HepG2 (cell line): ENCODE measurements around the gene GRIA3. TPM values are rescaled to one million over a fixed set of nuclear protein-coding genes. Genes with fewer than 3 reads are reported as not detected.

Source experiments
- ATAC-seq: fragments of 200-7000 bp; cut with Tn5 transposase; 3 replicates; pipeline ENCODE4 v1.9.1; 2020; ENCODE audit warnings: mild to moderate bottlenecking, moderate library complexity
- BruUV-seq: library from RNA; stranded (reverse); fragments of 400-500 nt; replicated peaks from 2 replicates; lab custom pipeline; 2021; lab: Mats Ljungman, UMichigan
- CTCF ChIA-PET: fragments of 300-600 bp; formaldehyde crosslinking; extraction: SDS; loops from one replicate; lab custom pipeline; 2021; ENCODE audit warnings: low total read pairs, inconsistent platforms, low intra/inter-chr PET ratio; lab: Yijun Ruan, JAX
- POLR2A ChIA-PET: fragments of 350-600 bp; sonication (Branson Sonifier 250); formaldehyde crosslinking; loops from one replicate; lab custom pipeline; 2020; ENCODE audit warnings: antibody characterized with exemption, inconsistent platforms; lab: Yijun Ruan, JAX
- DNase-seq: peaks from one replicate; pipeline ENCODE4 v3.0.0-alpha.2; 2015; ENCODE audit warnings: low spot score
- FAIRE-seq: peaks from 3 replicates; lab custom pipeline; 2011; peaks lifted over from hg19 to GRCh38; lab: Jason Lieb, UNC
- H2AFZ ChIP-seq: one replicate; pipeline ENCODE4 v1.6.1; 2011; ENCODE audit warnings: low read length, inconsistent platforms
- H3K27ac ChIP-seq: fragments of 300-600 bp; 3 replicates; pipeline ENCODE4 v1.8.0; 2011; ENCODE audit warnings: mixed run types, mild to moderate bottlenecking, mixed read lengths, low read length, inconsistent platforms; ENCODE audit not compliant: insufficient read depth; ENCODE audit errors: extremely low read length
- H3K27me3 ChIP-seq, 2 experiments: fragments of 200-600 bp in 1 of 2; 2 replicates in 1 of 2; 3 replicates in 1 of 2; pipeline versions ENCODE4 v1.6.0 to v1.8.0; 2011; ENCODE audit warnings: low read length in 2 of 2, mild to moderate bottlenecking in 2 of 2, moderate library complexity in 2 of 2, inconsistent platforms in 1 of 2; ENCODE audit not compliant: insufficient read depth in 2 of 2, control insufficient read depth in 1 of 2
- H3K36me3 ChIP-seq, 2 experiments: fragments of 200-600 bp in 1 of 2; replicated peaks in 1 of 2; 2 replicates in 1 of 2; 3 replicates in 1 of 2; pipeline versions ENCODE4 v1.5.1 to v1.8.0; 2011; ENCODE audit warnings: low read length in 2 of 2, inconsistent platforms in 1 of 2; ENCODE audit not compliant: insufficient read depth in 2 of 2, control insufficient read depth in 1 of 2
- H3K4me1 ChIP-seq: 2 replicates; pipeline ENCODE4 v1.5.1; 2012; ENCODE audit warnings: low read length, inconsistent platforms; ENCODE audit not compliant: insufficient read depth
- H3K4me2 ChIP-seq: 2 replicates; pipeline ENCODE4 v1.6.0; 2011; ENCODE audit warnings: low read depth, low read length, inconsistent platforms
- H3K4me3 ChIP-seq, 3 experiments: fragments of 200-600 bp in 1 of 3; sonication (generic), shearing (Covaris generic) in 1 of 3; replicated peaks in 1 of 3; 2 replicates each; pipeline ENCODE4 v1.5.1; 2011 to 2016; ENCODE audit warnings: low read length in 3 of 3, inconsistent platforms in 2 of 3, low read depth in 2 of 3, mild to moderate bottlenecking in 2 of 3, control low read depth in 1 of 3, mixed read lengths in 1 of 3; ENCODE audit not compliant: insufficient read depth in 1 of 3
- H3K79me2 ChIP-seq: one replicate; pipeline ENCODE4 v1.6.1; 2011; ENCODE audit warnings: low read length, inconsistent platforms; ENCODE audit not compliant: insufficient read depth
- H3K9ac ChIP-seq: 2 replicates; pipeline ENCODE4 v1.6.0; 2011; ENCODE audit warnings: mild to moderate bottlenecking, low read depth, low read length, inconsistent platforms; ENCODE audit not compliant: insufficient read depth
- H3K9me3 ChIP-seq: 2 replicates; pipeline ENCODE4 v1.5.1; 2012; ENCODE audit warnings: mild to moderate bottlenecking, low read length
- H4K20me1 ChIP-seq: 2 replicates; pipeline ENCODE4 v1.6.0; 2011; ENCODE audit warnings: inconsistent platforms, mild to moderate bottlenecking, low read length, moderate library complexity; ENCODE audit not compliant: insufficient read depth
- CCAR2 ChIP-seq: fragments of 200-400 bp; formaldehyde crosslinking; optimal IDR thresholded peaks from 2 replicates; pipeline ENCODE3; 2018; ENCODE audit warnings: low read depth, mild to moderate bottlenecking, low read length, moderate library complexity
- FOXA1 ChIP-seq, 2 experiments: fragments of 450-650 bp in 1 of 2; sonication (generic) in 1 of 2; formaldehyde crosslinking in 1 of 2; IDR thresholded peaks; 2 replicates each; pipeline versions ENCODE4 v1.4.0 to v1.6.1; 2016 to 2020; ENCODE audit warnings: missing genetic modification reagents in 1 of 2
- MAZ ChIP-seq, 2 experiments: sonication (generic) in 1 of 2; formaldehyde crosslinking in 1 of 2; IDR thresholded peaks; 2 replicates each; pipeline versions ENCODE4 v1.5.0 to v1.6.1; 2012 to 2020; ENCODE audit warnings: low read depth in 2 of 2, mild to moderate bottlenecking in 2 of 2, borderline replicate concordance in 1 of 2, improper control_type of control experiment in 1 of 2, low read length in 1 of 2, missing genetic modification reagents in 1 of 2, moderate library complexity in 1 of 2
- NKX3-1 ChIP-seq: sonication (generic); formaldehyde crosslinking; IDR thresholded peaks from 2 replicates; pipeline ENCODE4 v1.5.0; 2020; ENCODE audit warnings: missing genetic modification reagents
- NR3C1 ChIP-seq: sonication (generic); formaldehyde crosslinking; IDR thresholded peaks from 2 replicates; pipeline ENCODE4 v1.4.0; 2020; ENCODE audit warnings: missing genetic modification reagents
- PHF21A ChIP-seq: sonication (generic); formaldehyde crosslinking; IDR thresholded peaks from 2 replicates; pipeline ENCODE4 v1.5.0; 2020; ENCODE audit warnings: mild to moderate bottlenecking, missing genetic modification reagents
- SIX4 ChIP-seq: sonication (generic); formaldehyde crosslinking; IDR thresholded peaks from 2 replicates; pipeline ENCODE4 v1.4.0; 2020; ENCODE audit warnings: missing genetic modification reagents
- TEAD3 ChIP-seq: optimal IDR thresholded peaks from 2 replicates; pipeline ENCODE3; 2016; ENCODE audit warnings: borderline replicate concordance
- ZMAT5 ChIP-seq: sonication (generic); formaldehyde crosslinking; IDR thresholded peaks from 2 replicates; pipeline ENCODE4 v1.5.0; 2020; ENCODE audit warnings: mild to moderate bottlenecking, low read depth, missing genetic modification reagents, borderline replicate concordance
- ZNF282 ChIP-seq: fragments of 450-650 bp; IDR thresholded peaks from 2 replicates; pipeline ENCODE4 v1.6.1; 2018; ENCODE audit not compliant: partially characterized antibody
- ZNF710 ChIP-seq: sonication (generic); formaldehyde crosslinking; IDR thresholded peaks from 2 replicates; pipeline ENCODE4 v1.5.0; 2020; ENCODE audit warnings: mild to moderate bottlenecking, missing genetic modification reagents, borderline replicate concordance
- WGBS: methylation state at CpG from one replicate; pipeline ENCODE4 v1.1.6; 2017; ENCODE audit warnings: low lambda C conversion rate; 5-methylcytosine and 5-hydroxymethylcytosine counted together
- in situ Hi-C: cut with HindIII; loops from 2 replicates; pipeline ENCODE4 v1.10.0; 2017; ENCODE audit warnings: low pct_unique_long_range_greater_than_20kb; ENCODE audit not compliant: extremely low pct_ligation_motif_present
- intact Hi-C: fragments of 100-400 bp; cut with micrococcal nuclease; formaldehyde crosslinking; loops from one replicate; pipeline ENCODE4 v1.10.0; 2022; ENCODE audit not compliant: unreplicated experiment
- polyA plus RNA-seq, 8 experiments: library from polyadenylated mRNA; depleted of rRNA in 3 of 8; stranded (reverse) in 7 of 8; unstranded in 1 of 8; fragments of >200 nt; fragmentation: Illumina TruSeq in 4 of 8; extraction: Trizol in 4 of 8; gene quantifications; 2 replicates each; pipeline versions ENCODE4 v1.2.1 to v1.2.3, GENCODE V29; 2011 to 2016; ENCODE audit warnings: low read depth in 4 of 8, missing spikeins in 1 of 8, mixed read lengths in 1 of 8; ENCODE audit not compliant: insufficient read depth in 1 of 8
- total RNA-seq, 5 experiments: library from RNA; depleted of rRNA; stranded (reverse); fragments of >200 nt; fragmentation: Illumina TruSeq; extraction: Trizol; gene quantifications; 2 replicates each; pipeline ENCODE4 v1.2.3, GENCODE V29; 2016; ENCODE audit warnings: low read depth in 1 of 5
- TF ChIP-seq, protein P1 (sequence below): sonication (generic); formaldehyde crosslinking; conservative IDR thresholded peaks from 2 replicates; pipeline ENCODE4 v1.5.0; 2020; ENCODE audit warnings: missing genetic modification reagents
- TF ChIP-seq, protein P2 (sequence below): sonication (generic); formaldehyde crosslinking; IDR thresholded peaks from 2 replicates; pipeline ENCODE4 v1.8.1; 2022; ENCODE audit warnings: low read depth, mild to moderate bottlenecking, missing genetic modification reagents
- TF ChIP-seq, protein P3 (sequence below): sonication (generic); formaldehyde crosslinking; IDR thresholded peaks from 2 replicates; pipeline ENCODE4 v1.8.1; 2022; ENCODE audit warnings: mild to moderate bottlenecking, missing genetic modification reagents

The GRIA3 gene
- total and polyA plus RNA-seq, 2 of the 13 experiments (the other 11 are each of a cell fraction or from before 2014, with no cell fraction given) = not detected

GRCh38 chrX:123217728-123218127, 33.6 kb downstream of the GRIA3 start:
- no peaks in the 10 kb centered on the region for H3K27me3 ChIP-seq
- H3K4me2 ChIP-seq = no peak overlapping the region
- H3K27ac ChIP-seq = no peak overlapping the region
- ChIA-PET CTCF (no interaction called here), POLR2A (no interaction called here)
- no peaks in the 10 kb centered on the region for H3K36me3 ChIP-seq
- DNase-seq (no peak), ATAC-seq (no peak), FAIRE-seq (no peak)
- H4K20me1 ChIP-seq = no peaks in the 10 kb centered on the region
- no peak overlapping the region for H3K9ac ChIP-seq
- intact Hi-C loops = no loop called here
- no peak overlapping the region for H3K4me3 ChIP-seq
- H3K4me1 ChIP-seq = no peaks in the 10 kb centered on the region
- no peaks in the 10 kb centered on the region for H3K79me2 ChIP-seq
- TF ChIP-seq ZMAT5 = no peak
- TF ChIP-seq, protein P1, sequence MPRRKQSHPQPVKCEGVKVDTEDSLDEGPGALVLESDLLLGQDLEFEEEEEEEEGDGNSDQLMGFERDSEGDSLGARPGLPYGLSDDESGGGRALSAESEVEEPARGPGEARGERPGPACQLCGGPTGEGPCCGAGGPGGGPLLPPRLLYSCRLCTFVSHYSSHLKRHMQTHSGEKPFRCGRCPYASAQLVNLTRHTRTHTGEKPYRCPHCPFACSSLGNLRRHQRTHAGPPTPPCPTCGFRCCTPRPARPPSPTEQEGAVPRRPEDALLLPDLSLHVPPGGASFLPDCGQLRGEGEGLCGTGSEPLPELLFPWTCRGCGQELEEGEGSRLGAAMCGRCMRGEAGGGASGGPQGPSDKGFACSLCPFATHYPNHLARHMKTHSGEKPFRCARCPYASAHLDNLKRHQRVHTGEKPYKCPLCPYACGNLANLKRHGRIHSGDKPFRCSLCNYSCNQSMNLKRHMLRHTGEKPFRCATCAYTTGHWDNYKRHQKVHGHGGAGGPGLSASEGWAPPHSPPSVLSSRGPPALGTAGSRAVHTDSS = no peak
- no peak for TF ChIP-seq PHF21A (CRISPR knock-in tag)
- no peak for TF ChIP-seq NKX3-1 (CRISPR knock-in tag)
- TF ChIP-seq FOXA1 (IDR thresholded peaks at IDR 0.05) = no peak
- TF ChIP-seq FOXA1 (CRISPR knock-in tag; IDR thresholded peaks at IDR 0.05) = no peak
- TF ChIP-seq ZNF710 = no peak
- no peak for TF ChIP-seq NR3C1
- TF ChIP-seq, protein P2, sequence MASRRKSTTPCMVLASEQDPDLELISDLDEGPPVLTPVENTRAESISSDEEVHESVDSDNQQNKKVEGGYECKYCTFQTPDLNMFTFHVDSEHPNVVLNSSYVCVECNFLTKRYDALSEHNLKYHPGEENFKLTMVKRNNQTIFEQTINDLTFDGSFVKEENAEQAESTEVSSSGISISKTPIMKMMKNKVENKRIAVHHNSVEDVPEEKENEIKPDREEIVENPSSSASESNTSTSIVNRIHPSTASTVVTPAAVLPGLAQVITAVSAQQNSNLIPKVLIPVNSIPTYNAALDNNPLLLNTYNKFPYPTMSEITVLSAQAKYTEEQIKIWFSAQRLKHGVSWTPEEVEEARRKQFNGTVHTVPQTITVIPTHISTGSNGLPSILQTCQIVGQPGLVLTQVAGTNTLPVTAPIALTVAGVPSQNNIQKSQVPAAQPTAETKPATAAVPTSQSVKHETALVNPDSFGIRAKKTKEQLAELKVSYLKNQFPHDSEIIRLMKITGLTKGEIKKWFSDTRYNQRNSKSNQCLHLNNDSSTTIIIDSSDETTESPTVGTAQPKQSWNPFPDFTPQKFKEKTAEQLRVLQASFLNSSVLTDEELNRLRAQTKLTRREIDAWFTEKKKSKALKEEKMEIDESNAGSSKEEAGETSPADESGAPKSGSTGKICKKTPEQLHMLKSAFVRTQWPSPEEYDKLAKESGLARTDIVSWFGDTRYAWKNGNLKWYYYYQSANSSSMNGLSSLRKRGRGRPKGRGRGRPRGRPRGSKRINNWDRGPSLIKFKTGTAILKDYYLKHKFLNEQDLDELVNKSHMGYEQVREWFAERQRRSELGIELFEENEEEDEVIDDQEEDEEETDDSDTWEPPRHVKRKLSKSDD (CRISPR knock-in tag) = no peak
- TF ChIP-seq, protein P3, sequence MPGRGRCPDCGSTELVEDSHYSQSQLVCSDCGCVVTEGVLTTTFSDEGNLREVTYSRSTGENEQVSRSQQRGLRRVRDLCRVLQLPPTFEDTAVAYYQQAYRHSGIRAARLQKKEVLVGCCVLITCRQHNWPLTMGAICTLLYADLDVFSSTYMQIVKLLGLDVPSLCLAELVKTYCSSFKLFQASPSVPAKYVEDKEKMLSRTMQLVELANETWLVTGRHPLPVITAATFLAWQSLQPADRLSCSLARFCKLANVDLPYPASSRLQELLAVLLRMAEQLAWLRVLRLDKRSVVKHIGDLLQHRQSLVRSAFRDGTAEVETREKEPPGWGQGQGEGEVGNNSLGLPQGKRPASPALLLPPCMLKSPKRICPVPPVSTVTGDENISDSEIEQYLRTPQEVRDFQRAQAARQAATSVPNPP (CRISPR knock-in tag) = no peak
- no peak for TF ChIP-seq MAZ (IDR thresholded peaks at IDR 0.05; ENCODE audit: borderline replicate concordance, low read depth, low read length)
- TF ChIP-seq MAZ (CRISPR knock-in tag; IDR thresholded peaks at IDR 0.05; ENCODE audit: low read depth) = no peak
- no peak for TF ChIP-seq TEAD3 (CRISPR knock-in tag)
- no peak for TF ChIP-seq SIX4 (CRISPR knock-in tag)
- TF ChIP-seq CCAR2 = no peak
- TF ChIP-seq ZNF282 = no peak
- 39% methylated on average over 2 of the region's 2 CpGs for WGBS
- in situ Hi-C loops = no loop called here
- no TSS peak for BruUV-seq
- no peak overlapping the region for H2AFZ ChIP-seq
- H3K9me3 ChIP-seq = no peaks in the 10 kb centered on the region
